SK-N-SH (cell line): Measurements from ENCODE around the gene ATG2A. TPM values are rescaled to one million over a fixed set of nuclear protein-coding genes. Genes with fewer than 3 reads are reported as not detected.

ENCODE experiments used
- CTCF ChIA-PET: fragments of 300-600, 350-600 bp; formaldehyde crosslinking; extraction: SDS; loops from one replicate; lab custom pipeline; 2021; lab: Yijun Ruan, JAX
- POLR2A ChIA-PET: fragments of 350-600 bp; sonication (Branson Sonifier 250); formaldehyde crosslinking; extraction: SDS; loops from one replicate; lab custom pipeline; 2020; ENCODE audit warnings: antibody characterized with exemption, inconsistent platforms; lab: Yijun Ruan, JAX
- DNase-seq: peaks from one replicate; pipeline ENCODE4 v3.0.0; 2012
- H2AFZ ChIP-seq: fragments of 200-600 bp; sonication (generic); 2 replicates; pipeline ENCODE4 v1.8.1; 2016; ENCODE audit warnings: antibody characterized with exemption, mild to moderate bottlenecking, low read depth
- H3F3A ChIP-seq: fragments of 200-600 bp; sonication (generic); replicated peaks from 2 replicates; pipeline ENCODE3; 2016; ENCODE audit warnings: antibody characterized with exemption, mild to moderate bottlenecking; ENCODE audit not compliant: insufficient read depth
- H3K27ac ChIP-seq, 2 experiments: fragments of 200-500 bp in 1 of 2; fragments of 200-600 bp in 1 of 2; sonication (Bioruptor generic) in 1 of 2; sonication (generic), shearing (Covaris generic) in 1 of 2; 2 replicates each; pipeline versions ENCODE4 v1.5.1 to v1.6.1; 2014 to 2016; ENCODE audit warnings: low read depth in 2 of 2, inconsistent platforms in 1 of 2, low read length in 1 of 2, mild to moderate bottlenecking in 1 of 2, mixed read lengths in 1 of 2
- H3K27me3 ChIP-seq: fragments of 200-600 bp; sonication (generic), shearing (Covaris generic); 2 replicates; pipeline ENCODE4 v1.6.1; 2016; ENCODE audit warnings: mixed run types; ENCODE audit not compliant: insufficient read depth
- H3K36me3 ChIP-seq, 2 experiments: fragments of 200-500 bp in 1 of 2; fragments of 200-600 bp in 1 of 2; sonication (Bioruptor generic) in 1 of 2; sonication (generic) in 1 of 2; replicated peaks in 1 of 2; 2 replicates each; pipeline versions ENCODE3 to v1.5.1; 2014 to 2016; ENCODE audit warnings: low read length in 1 of 2, mild to moderate bottlenecking in 1 of 2; ENCODE audit not compliant: insufficient read depth in 2 of 2, control insufficient read depth in 1 of 2
- H3K4me1 ChIP-seq, 2 experiments: fragments of 200-500 bp in 1 of 2; fragments of 200-600 bp in 1 of 2; sonication (Bioruptor generic) in 1 of 2; sonication (generic), shearing (Covaris generic) in 1 of 2; 2 replicates each; pipeline versions ENCODE4 v1.5.1 to v1.6.1; 2014 to 2016; ENCODE audit warnings: low read depth in 1 of 2, low read length in 1 of 2, mixed run types in 1 of 2; ENCODE audit not compliant: insufficient read depth in 2 of 2, control insufficient read depth in 1 of 2
- H3K4me2 ChIP-seq: fragments of 200-600 bp; sonication (generic), shearing (Covaris generic); 2 replicates; pipeline ENCODE4 v1.6.1; 2017; ENCODE audit warnings: mixed run types
- H3K4me3 ChIP-seq, 2 experiments: fragments of 200-500 bp in 1 of 2; fragments of 200-600 bp in 1 of 2; sonication (Bioruptor generic) in 1 of 2; sonication (generic), shearing (Covaris generic) in 1 of 2; 2 replicates each; pipeline versions ENCODE4 v1.5.1 to v1.8.1; 2014 to 2016; ENCODE audit warnings: low read depth in 2 of 2, inconsistent platforms in 1 of 2, low read length in 1 of 2, mild to moderate bottlenecking in 1 of 2, mixed read lengths in 1 of 2, moderate library complexity in 1 of 2
- H3K79me2 ChIP-seq: fragments of 200-600 bp; sonication (generic); 2 replicates; pipeline ENCODE4 v1.8.1; 2017; ENCODE audit warnings: mild to moderate bottlenecking; ENCODE audit not compliant: insufficient read depth
- H3K9ac ChIP-seq: fragments of 200-600 bp; sonication (generic); 2 replicates; pipeline ENCODE4 v1.6.1; 2017; ENCODE audit warnings: mixed run types
- H3K9me2 ChIP-seq: fragments of 200-600 bp; sonication (generic); 2 replicates; pipeline ENCODE4 v1.6.1; 2017; ENCODE audit warnings: mixed run types
- H3K9me3 ChIP-seq: fragments of 200-600 bp; sonication (generic); 2 replicates; pipeline ENCODE4 v1.6.1; 2017; ENCODE audit warnings: mixed run types, mild to moderate bottlenecking, moderate library complexity
- H4K20me1 ChIP-seq: fragments of 200-600 bp; sonication (generic); 2 replicates; pipeline ENCODE4 v1.6.1; 2017; ENCODE audit warnings: mild to moderate bottlenecking, mixed run types; ENCODE audit not compliant: insufficient read depth
- ELF1 ChIP-seq: IDR thresholded peaks from 2 replicates; pipeline ENCODE4 v1.4.0; 2012
- FOSL2 ChIP-seq: IDR thresholded peaks from 2 replicates; pipeline ENCODE4 v1.4.0; 2012; ENCODE audit warnings: low read depth, mild to moderate bottlenecking, moderate library complexity, borderline replicate concordance
- JUND ChIP-seq: IDR thresholded peaks from 2 replicates; pipeline ENCODE4 v1.4.0; 2012
- NFIC ChIP-seq: IDR thresholded peaks from 2 replicates; pipeline ENCODE4 v1.4.0; 2012; ENCODE audit warnings: borderline replicate concordance
- POLR2AphosphoS5 ChIP-seq: IDR thresholded peaks from 2 replicates; pipeline ENCODE4 v1.6.1; 2012; ENCODE audit warnings: low read depth, low read length
- RCOR1 ChIP-seq: fragments of 150-350 bp; IDR thresholded peaks from 2 replicates; pipeline ENCODE4 v1.6.1; 2017; ENCODE audit warnings: antibody characterized with exemption, low read length
- RXRA ChIP-seq: IDR thresholded peaks from 2 replicates; pipeline ENCODE4 v1.4.0; 2012; ENCODE audit warnings: low read depth, mild to moderate bottlenecking, borderline replicate concordance
- SMC3 ChIP-seq: IDR thresholded peaks from 2 replicates; pipeline ENCODE4 v1.6.1; 2012; ENCODE audit warnings: low read depth, low read length, improper control_type of control experiment
- TAF1 ChIP-seq: IDR thresholded peaks from 2 replicates; pipeline ENCODE4 v1.6.1; 2012; ENCODE audit warnings: low read depth, mild to moderate bottlenecking, low read length, moderate library complexity, borderline replicate concordance
- WGBS: methylation state at CpG from one replicate; pipeline ENCODE4 v1.1.6; 2017; ENCODE audit warnings: low lambda C conversion rate; 5-methylcytosine and 5-hydroxymethylcytosine counted together
- polyA plus RNA-seq, 3 experiments: library from polyadenylated mRNA; depleted of rRNA; stranded (reverse); fragments of >200 nt; gene quantifications; 2 replicates each; pipeline ENCODE4 v1.2.3, GENCODE V29; 2012
- TF ChIP-seq, protein P1 (sequence below): IDR thresholded peaks from 2 replicates; pipeline ENCODE4 v1.4.0; 2012; ENCODE audit warnings: low read depth, borderline replicate concordance
- TF ChIP-seq, protein P2 (sequence below): IDR thresholded peaks from 2 replicates; pipeline ENCODE4 v1.4.0; 2012; ENCODE audit warnings: low read depth
- TF ChIP-seq, protein P3 (sequence below): IDR thresholded peaks from 2 replicates; pipeline ENCODE4; 2012
- TF ChIP-seq, protein P4 (sequence below): fragments of 150-350 bp; IDR thresholded peaks from 2 replicates; pipeline ENCODE4 v1.6.1; 2016; ENCODE audit warnings: mild to moderate bottlenecking, low read depth, low read length
- TF ChIP-seq, protein P5 (sequence below): IDR thresholded peaks from 2 replicates; pipeline ENCODE4 v1.4.0; 2012; ENCODE audit warnings: low read depth, borderline replicate concordance

The ATG2A gene
- polyA plus RNA-seq, 1 of the 3 experiments (the other 2 are of a cell fraction), result 7.1 TPM

DNA sequence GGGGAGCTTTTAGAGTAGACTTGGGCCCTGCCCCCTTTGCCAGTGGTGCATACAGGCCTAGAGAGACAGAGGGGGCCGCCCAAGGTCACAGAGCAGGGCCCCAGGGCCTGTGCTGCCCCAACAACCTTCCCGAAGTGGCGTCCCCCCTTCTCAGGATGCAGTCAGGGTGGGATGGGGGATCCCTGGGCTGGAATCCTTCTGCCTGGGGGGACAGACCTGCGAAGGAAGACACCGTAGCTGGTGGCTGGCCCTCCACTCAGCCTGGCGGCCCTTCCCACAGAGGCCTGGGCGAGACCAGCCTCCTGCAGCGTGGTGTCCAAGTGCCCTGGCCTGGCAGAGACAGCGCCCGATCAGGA lies 24.2 kb downstream of the ATG2A start (continued):
- TF ChIP-seq, protein P1, sequence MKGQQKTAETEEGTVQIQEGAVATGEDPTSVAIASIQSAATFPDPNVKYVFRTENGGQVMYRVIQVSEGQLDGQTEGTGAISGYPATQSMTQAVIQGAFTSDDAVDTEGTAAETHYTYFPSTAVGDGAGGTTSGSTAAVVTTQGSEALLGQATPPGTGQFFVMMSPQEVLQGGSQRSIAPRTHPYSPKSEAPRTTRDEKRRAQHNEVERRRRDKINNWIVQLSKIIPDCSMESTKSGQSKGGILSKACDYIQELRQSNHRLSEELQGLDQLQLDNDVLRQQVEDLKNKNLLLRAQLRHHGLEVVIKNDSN, result no peak
- TF ChIP-seq, protein P2, sequence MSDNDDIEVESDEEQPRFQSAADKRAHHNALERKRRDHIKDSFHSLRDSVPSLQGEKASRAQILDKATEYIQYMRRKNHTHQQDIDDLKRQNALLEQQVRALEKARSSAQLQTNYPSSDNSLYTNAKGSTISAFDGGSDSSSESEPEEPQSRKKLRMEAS, result no peak
- TF ChIP-seq, all 33 proteins: peak for 0

DNA sequence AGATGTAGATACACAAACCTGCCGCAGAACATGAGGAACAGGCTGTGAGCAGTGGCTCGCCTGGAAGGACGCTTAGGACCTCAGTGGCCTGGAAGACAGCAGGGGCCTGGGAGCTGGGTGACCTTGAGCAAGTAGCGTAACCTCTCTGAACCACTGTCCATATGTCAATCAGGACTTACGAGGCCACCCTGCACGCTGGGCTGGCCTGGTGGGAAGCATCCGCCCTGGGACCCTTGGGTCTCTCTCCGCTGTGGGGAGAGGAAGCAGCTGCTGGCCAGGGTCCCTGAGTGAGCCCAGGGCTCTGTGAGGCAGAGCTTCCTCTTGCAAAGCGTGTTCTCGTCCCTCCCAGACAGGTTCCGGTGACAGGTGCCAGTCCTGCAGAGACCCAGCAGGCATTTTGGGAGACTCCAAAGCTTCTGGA lies 24.6 kb downstream of the ATG2A start:
- no peaks in the 10 kb centered on the region for H3K79me2 ChIP-seq
- H4K20me1 ChIP-seq, result no peaks in the 10 kb centered on the region
- CTCF ChIA-PET, result interaction anchor here (0.7 to 26.7 kb wide), 8 partner anchors 15 to 122 kb away, joined by 3 to 530 read pairs (median 4); partner anchors contain the start of genes ARL2, CDC42BPG and PPP2R5B
- no peak overlapping the region for H3K9ac ChIP-seq
- H3K27ac ChIP-seq, result no peak overlapping the region
- H3K4me3 ChIP-seq, result no peak overlapping the region
- H3K36me3 ChIP-seq, result peaks cover 0 to 2% of the 10 kb centered on the region in 2 experiments
- H3K9me3 ChIP-seq, result no peaks in the 10 kb centered on the region
- no peaks in the 10 kb centered on the region for H3K9me2 ChIP-seq
- WGBS, result 87% methylated on average over 10 of the region's 11 CpGs
- no peaks in the 10 kb centered on the region for H3F3A ChIP-seq
- H2AFZ ChIP-seq, result no peak overlapping the region
- no peak for DNase-seq
- TF ChIP-seq TAF1 (no peak), POLR2AphosphoS5 (no peak), RCOR1 (no peak), SMC3 (no peak), FOSL2 (no peak), NFIC (no peak), RXRA (no peak), JUND (no peak), ELF1 (no peak)
- TF ChIP-seq, protein P3, sequence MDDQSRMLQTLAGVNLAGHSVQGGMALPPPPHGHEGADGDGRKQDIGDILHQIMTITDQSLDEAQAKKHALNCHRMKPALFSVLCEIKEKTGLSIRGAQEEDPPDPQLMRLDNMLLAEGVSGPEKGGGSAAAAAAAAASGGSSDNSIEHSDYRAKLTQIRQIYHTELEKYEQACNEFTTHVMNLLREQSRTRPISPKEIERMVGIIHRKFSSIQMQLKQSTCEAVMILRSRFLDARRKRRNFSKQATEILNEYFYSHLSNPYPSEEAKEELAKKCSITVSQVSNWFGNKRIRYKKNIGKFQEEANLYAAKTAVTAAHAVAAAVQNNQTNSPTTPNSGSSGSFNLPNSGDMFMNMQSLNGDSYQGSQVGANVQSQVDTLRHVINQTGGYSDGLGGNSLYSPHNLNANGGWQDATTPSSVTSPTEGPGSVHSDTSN, result no peak
- TF ChIP-seq, protein P4, sequence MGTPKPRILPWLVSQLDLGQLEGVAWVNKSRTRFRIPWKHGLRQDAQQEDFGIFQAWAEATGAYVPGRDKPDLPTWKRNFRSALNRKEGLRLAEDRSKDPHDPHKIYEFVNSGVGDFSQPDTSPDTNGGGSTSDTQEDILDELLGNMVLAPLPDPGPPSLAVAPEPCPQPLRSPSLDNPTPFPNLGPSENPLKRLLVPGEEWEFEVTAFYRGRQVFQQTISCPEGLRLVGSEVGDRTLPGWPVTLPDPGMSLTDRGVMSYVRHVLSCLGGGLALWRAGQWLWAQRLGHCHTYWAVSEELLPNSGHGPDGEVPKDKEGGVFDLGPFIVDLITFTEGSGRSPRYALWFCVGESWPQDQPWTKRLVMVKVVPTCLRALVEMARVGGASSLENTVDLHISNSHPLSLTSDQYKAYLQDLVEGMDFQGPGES, result no peak
- TF ChIP-seq, protein P5, sequence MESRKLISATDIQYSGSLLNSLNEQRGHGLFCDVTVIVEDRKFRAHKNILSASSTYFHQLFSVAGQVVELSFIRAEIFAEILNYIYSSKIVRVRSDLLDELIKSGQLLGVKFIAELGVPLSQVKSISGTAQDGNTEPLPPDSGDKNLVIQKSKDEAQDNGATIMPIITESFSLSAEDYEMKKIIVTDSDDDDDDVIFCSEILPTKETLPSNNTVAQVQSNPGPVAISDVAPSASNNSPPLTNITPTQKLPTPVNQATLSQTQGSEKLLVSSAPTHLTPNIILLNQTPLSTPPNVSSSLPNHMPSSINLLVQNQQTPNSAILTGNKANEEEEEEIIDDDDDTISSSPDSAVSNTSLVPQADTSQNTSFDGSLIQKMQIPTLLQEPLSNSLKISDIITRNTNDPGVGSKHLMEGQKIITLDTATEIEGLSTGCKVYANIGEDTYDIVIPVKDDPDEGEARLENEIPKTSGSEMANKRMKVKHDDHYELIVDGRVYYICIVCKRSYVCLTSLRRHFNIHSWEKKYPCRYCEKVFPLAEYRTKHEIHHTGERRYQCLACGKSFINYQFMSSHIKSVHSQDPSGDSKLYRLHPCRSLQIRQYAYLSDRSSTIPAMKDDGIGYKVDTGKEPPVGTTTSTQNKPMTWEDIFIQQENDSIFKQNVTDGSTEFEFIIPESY, result no peak
- TF ChIP-seq, protein P2, result no peak
- TF ChIP-seq, all 33 proteins: peak for 0
- POLR2A ChIA-PET, result interaction anchor here (0.6 to 0.7 kb wide), 2 partner anchors 10 to 28 kb away, joined by 3 to 4 read pairs; no protein-coding TSS in a partner anchor
- Histone ChIP-seq H3K4me1 (peaks cover 0 to 15% of the 10 kb centered on the region in 2 experiments; a peak in 1 of 4 replicates), H3K27me3 (no peaks in the 10 kb centered on the region), H3K4me2 (no peak overlapping the region)
